Keratinocyte (primary cell): Measurements from ENCODE around the gene ATP11B. TPM values are rescaled to one million over a fixed set of nuclear protein-coding genes. Genes with fewer than 3 reads are reported as not detected.

Experiments
- DNase-seq: peaks from one replicate; pipeline ENCODE4 v3.0.0-alpha.2; 2011; ENCODE audit warnings: low read depth, missing footprints, low spot score
- FAIRE-seq: peaks from 2 replicates; lab custom pipeline; 2011; peaks lifted over from hg19 to GRCh38; lab: Jason Lieb, UNC
- H2AFZ ChIP-seq: 2 replicates; pipeline ENCODE4 v1.6.0; 2012; ENCODE audit warnings: low read length, control low read depth, inconsistent platforms; ENCODE audit not compliant: control insufficient read depth
- H3K27ac ChIP-seq: 2 replicates; pipeline ENCODE4 v1.5.1; 2011; ENCODE audit warnings: low read length; ENCODE audit not compliant: control insufficient read depth, insufficient read depth
- H3K27me3 ChIP-seq: 3 replicates; pipeline ENCODE4 v1.6.0; 2011; ENCODE audit warnings: low read length; ENCODE audit not compliant: control insufficient read depth, insufficient read depth; ENCODE audit errors: extremely low read depth
- H3K36me3 ChIP-seq, 2 experiments: 2 replicates in 1 of 2; 3 replicates in 1 of 2; pipeline ENCODE4 v1.5.1; 2011; ENCODE audit warnings: low read length in 2 of 2, mild to moderate bottlenecking in 1 of 2; ENCODE audit not compliant: control insufficient read depth in 2 of 2, insufficient read depth in 2 of 2; ENCODE audit errors: extremely low read depth in 1 of 2
- H3K4me1 ChIP-seq: 3 replicates; pipeline ENCODE4 v1.5.1; 2011; ENCODE audit warnings: low read length; ENCODE audit not compliant: control insufficient read depth, insufficient read depth; ENCODE audit errors: extremely low read depth
- H3K4me2 ChIP-seq: 3 replicates; pipeline ENCODE4 v1.6.0; 2011; ENCODE audit warnings: low read depth, low read length; ENCODE audit not compliant: control insufficient read depth, insufficient read depth; ENCODE audit errors: extremely low read depth
- H3K4me3 ChIP-seq, 3 experiments: fragments of 200-600 bp in 1 of 3; sonication (generic) in 1 of 3; 2 replicates in 2 of 3; 3 replicates in 1 of 3; pipeline ENCODE4 v1.5.1; 2011 to 2016; ENCODE audit warnings: low read length in 3 of 3, mild to moderate bottlenecking in 3 of 3, control low read depth in 2 of 3, inconsistent platforms in 1 of 3, low read depth in 1 of 3, mixed read lengths in 1 of 3, mixed run types in 1 of 3, moderate library complexity in 1 of 3; ENCODE audit not compliant: control insufficient read depth in 2 of 3, insufficient read depth in 2 of 3; ENCODE audit errors: extremely low read depth in 1 of 3
- H3K79me2 ChIP-seq: 2 replicates; pipeline ENCODE4 v1.6.0; 2012; ENCODE audit warnings: low read length; ENCODE audit not compliant: control insufficient read depth, insufficient read depth
- H3K9ac ChIP-seq: 3 replicates; pipeline ENCODE4 v1.6.0; 2011; ENCODE audit warnings: low read length; ENCODE audit not compliant: control insufficient read depth, insufficient read depth; ENCODE audit errors: extremely low read depth
- H3K9me1 ChIP-seq: 3 replicates; pipeline ENCODE4 v1.6.0; 2011; ENCODE audit warnings: low read length; ENCODE audit not compliant: control insufficient read depth, insufficient read depth; ENCODE audit errors: extremely low read depth
- H3K9me3 ChIP-seq: 2 replicates; pipeline ENCODE4 v1.5.1; 2012; ENCODE audit warnings: low read depth, low read length; ENCODE audit not compliant: control insufficient read depth
- H4K20me1 ChIP-seq: 3 replicates; pipeline ENCODE4 v1.6.0; 2011; ENCODE audit warnings: low read length; ENCODE audit not compliant: control insufficient read depth, insufficient read depth; ENCODE audit errors: extremely low read depth
- EZH2 ChIP-seq: IDR thresholded peaks from one replicate; pipeline ENCODE4 v1.6.1; 2012; ENCODE audit warnings: inconsistent platforms, mild to moderate bottlenecking, low read length, moderate library complexity
- dilution Hi-C: fragments of 300-500 bp; cut with MboI; formaldehyde crosslinking; loops from one replicate; pipeline ENCODE4 v1.7.0; 2020; ENCODE audit warnings: low sequenced_read_pairs; ENCODE audit not compliant: extremely low pct_ligation_motif_present
- polyA plus RNA-seq, 5 experiments: library from polyadenylated mRNA; depleted of rRNA in 3 of 5; stranded (reverse) in 3 of 5; stranded (forward) in 1 of 5; unstranded in 1 of 5; fragments of >200 nt; gene quantifications; 1 replicate in 1 of 5; 2 replicates in 3 of 5; 3 replicates in 1 of 5; pipeline versions ENCODE4 v1.2.1 to v1.2.3, GENCODE V29; 2011 to 2012; ENCODE audit warnings: missing spikeins in 2 of 5, low read depth in 1 of 5, low replicate concordance in 1 of 5
- TF ChIP-seq, protein P1 (sequence below), 3 experiments: IDR thresholded peaks in 1 of 3; conservative IDR thresholded peaks in 1 of 3; optimal IDR thresholded peaks in 1 of 3; 2 replicates in 2 of 3; 3 replicates in 1 of 3; pipeline versions ENCODE3 to v1.5.1; 2011; ENCODE audit warnings: low read length in 3 of 3, mild to moderate bottlenecking in 3 of 3, moderate library complexity in 2 of 3, control low read depth in 1 of 3, inconsistent platforms in 1 of 3; ENCODE audit not compliant: insufficient read depth in 2 of 3; ENCODE audit errors: extremely low read depth in 1 of 3

The ATP11B gene
- polyA plus RNA-seq, 1 donor (not counting 4 experiments of a cell fraction or from before 2014, with no cell fraction given): 28.9 TPM

DNA sequence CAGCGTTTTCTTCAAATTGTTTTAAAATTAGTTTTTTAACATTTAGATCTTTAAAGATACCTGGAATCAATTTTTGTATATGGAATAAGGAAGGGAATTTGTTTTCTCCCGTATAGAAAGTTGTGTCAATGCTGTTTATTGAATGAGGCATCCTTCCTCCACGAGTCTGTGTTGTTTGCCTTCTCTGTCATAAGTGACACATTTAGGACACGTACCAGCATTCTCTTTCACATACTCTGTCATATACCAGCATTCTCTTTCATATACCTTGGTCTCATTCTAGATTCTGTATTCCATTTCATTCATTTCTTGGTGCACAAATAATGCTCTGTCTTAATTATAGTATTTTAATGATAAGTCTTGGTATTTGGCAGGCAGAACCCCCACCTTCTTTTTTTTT lies 10.3 kb downstream of the ATP11B start:
- no peak overlapping the region for H3K4me2 ChIP-seq
- no peak overlapping the region for H3K4me3 ChIP-seq
- dilution Hi-C loops: no loop called here
- FAIRE-seq (no peak), DNase-seq (no peak)
- no peaks in the 10 kb centered on the region for H3K36me3 ChIP-seq
- H3K9ac ChIP-seq: no peak overlapping the region
- no peak overlapping the region for H3K27ac ChIP-seq
- no peak overlapping the region for H2AFZ ChIP-seq
- TF ChIP-seq, protein P1, sequence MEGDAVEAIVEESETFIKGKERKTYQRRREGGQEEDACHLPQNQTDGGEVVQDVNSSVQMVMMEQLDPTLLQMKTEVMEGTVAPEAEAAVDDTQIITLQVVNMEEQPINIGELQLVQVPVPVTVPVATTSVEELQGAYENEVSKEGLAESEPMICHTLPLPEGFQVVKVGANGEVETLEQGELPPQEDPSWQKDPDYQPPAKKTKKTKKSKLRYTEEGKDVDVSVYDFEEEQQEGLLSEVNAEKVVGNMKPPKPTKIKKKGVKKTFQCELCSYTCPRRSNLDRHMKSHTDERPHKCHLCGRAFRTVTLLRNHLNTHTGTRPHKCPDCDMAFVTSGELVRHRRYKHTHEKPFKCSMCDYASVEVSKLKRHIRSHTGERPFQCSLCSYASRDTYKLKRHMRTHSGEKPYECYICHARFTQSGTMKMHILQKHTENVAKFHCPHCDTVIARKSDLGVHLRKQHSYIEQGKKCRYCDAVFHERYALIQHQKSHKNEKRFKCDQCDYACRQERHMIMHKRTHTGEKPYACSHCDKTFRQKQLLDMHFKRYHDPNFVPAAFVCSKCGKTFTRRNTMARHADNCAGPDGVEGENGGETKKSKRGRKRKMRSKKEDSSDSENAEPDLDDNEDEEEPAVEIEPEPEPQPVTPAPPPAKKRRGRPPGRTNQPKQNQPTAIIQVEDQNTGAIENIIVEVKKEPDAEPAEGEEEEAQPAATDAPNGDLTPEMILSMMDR (optimal IDR thresholded peaks at IDR 0.05 in 1 of 3, IDR thresholded peaks at IDR 0.05 in 1 of 3, conservative IDR thresholded peaks at IDR 0.05 in 1 of 3; ENCODE audit: extremely low read depth in 1 of 3, insufficient read depth in 2 of 3, low read length in 3 of 3): no peak
- no peak for TF ChIP-seq EZH2
- H3K9me3 ChIP-seq: no peaks in the 10 kb centered on the region
- H3K27me3 ChIP-seq: no peaks in the 10 kb centered on the region
- no peaks in the 10 kb centered on the region for H3K9me1 ChIP-seq
- H3K4me1 ChIP-seq: peaks cover 10% of the 10 kb centered on the region
- H4K20me1 ChIP-seq: no peaks in the 10 kb centered on the region
- peaks cover 82% of the 10 kb centered on the region for H3K79me2 ChIP-seq

DNA sequence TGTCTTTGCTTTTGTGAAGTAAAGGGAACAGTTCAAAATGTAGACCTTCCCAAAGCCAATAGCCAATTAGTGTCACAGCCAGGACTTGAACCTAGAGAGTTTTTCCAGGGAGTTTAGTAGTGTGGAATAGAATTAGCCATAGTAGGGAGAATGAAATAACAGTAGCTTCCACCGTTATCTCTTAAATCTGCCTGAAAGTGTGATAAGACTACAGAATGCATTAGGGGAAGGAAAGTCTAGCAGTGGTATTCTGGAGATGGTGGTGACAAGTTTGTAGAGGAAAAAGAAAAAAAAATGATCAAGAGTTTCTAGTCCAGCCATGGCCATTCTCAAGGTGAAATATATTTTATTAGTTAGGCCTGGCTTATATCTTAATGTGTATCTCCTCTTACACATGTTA lies 13.8 kb downstream of the ATP11B start:
- no peak overlapping the region for H3K27ac ChIP-seq
- H3K4me1 ChIP-seq: peaks cover 8% of the 10 kb centered on the region
- H3K36me3 ChIP-seq: no peaks in the 10 kb centered on the region
- TF ChIP-seq, protein P1 (optimal IDR thresholded peaks at IDR 0.05 in 1 of 3, IDR thresholded peaks at IDR 0.05 in 1 of 3, conservative IDR thresholded peaks at IDR 0.05 in 1 of 3; ENCODE audit: extremely low read depth in 1 of 3, insufficient read depth in 2 of 3, low read length in 3 of 3): no peak
- TF ChIP-seq EZH2: no peak
- no peaks in the 10 kb centered on the region for H3K9me3 ChIP-seq
- no peak overlapping the region for H3K9ac ChIP-seq
- peaks cover 83% of the 10 kb centered on the region for H3K79me2 ChIP-seq
- no peak for FAIRE-seq
- H3K27me3 ChIP-seq: no peaks in the 10 kb centered on the region
- H2AFZ ChIP-seq: no peak overlapping the region
- no peak for DNase-seq
- no peak overlapping the region for H3K4me2 ChIP-seq
- dilution Hi-C loops: no loop called here
- H3K9me1 ChIP-seq: no peaks in the 10 kb centered on the region
- no peaks in the 10 kb centered on the region for H4K20me1 ChIP-seq
- H3K4me3 ChIP-seq: no peak overlapping the region
